HT-29 (cell line): ENCODE results near the gene FBF1. TPM values are rescaled to one million over a fixed set of nuclear protein-coding genes. Genes with fewer than 3 reads are reported as not detected.

Experiments used
- total RNA-seq: library from RNA; depleted of rRNA; stranded (reverse); fragments of >200 nt; shearing (Covaris generic); gene quantifications from 2 replicates; pipeline ENCODE4 v1.2.3, GENCODE V29; 2014; rRNA removed

Gene FBF1
- total RNA-seq, 1 experiment from 2014 or later = 13.1 TPM

Other genes starting within 250 kb of the FBF1 start
- gene ITGB4, start 219.6 kb downstream of the FBF1 start, total RNA-seq = 224 and 281 TPM in 2 replicates
- gene GALK1, start 175.8 kb downstream of the FBF1 start, total RNA-seq = 40.8 and 41.8 TPM in 2 replicates
- 23.6 and 24.9 TPM in 2 replicates for gene UNK, start 156.2 kb downstream of the FBF1 start, total RNA-seq
- gene UNC13D, start 96.6 kb downstream of the FBF1 start, total RNA-seq = 37.5 and 43.5 TPM in 2 replicates
- gene WBP2, start 85.7 kb downstream of the FBF1 start, total RNA-seq = 26.8 and 30.9 TPM in 2 replicates
- 65.7 and 69.5 TPM in 2 replicates for gene TRIM47, start 62.5 kb downstream of the FBF1 start, total RNA-seq
- 20.2 and 29.2 TPM in 2 replicates for gene TRIM65, start 44.1 kb downstream of the FBF1 start, total RNA-seq
- 85.7 and 92.3 TPM in 2 replicates for gene MRPL38, start 36.2 kb downstream of the FBF1 start, total RNA-seq
- 32.1 and 46.5 TPM in 2 replicates for gene ACOX1, start 38.1 kb upstream of the FBF1 start, total RNA-seq
- gene TEN1, start 38.2 kb upstream of the FBF1 start, total RNA-seq = 48.6 and 56.2 TPM in 2 replicates
- 9.5 and 11.5 TPM in 2 replicates for gene CDK3, start 59.8 kb upstream of the FBF1 start, total RNA-seq
- 40.1 and 42.1 TPM in 2 replicates for gene EVPL, start 86.3 kb upstream of the FBF1 start, total RNA-seq
- 21.3 and 23.9 TPM in 2 replicates for gene SRP68, start 131.5 kb upstream of the FBF1 start, total RNA-seq
- gene GALR2, start 133.7 kb upstream of the FBF1 start, total RNA-seq = 1.1 and 2.1 TPM in 2 replicates
- not detected in 2 replicates for gene ZACN, start 138.1 kb upstream of the FBF1 start, total RNA-seq
- 97.6 and 99.4 TPM in 2 replicates for gene EXOC7, start 162.7 kb upstream of the FBF1 start, total RNA-seq
- 2.0 and 3.4 TPM in 2 replicates for gene FOXJ1, start 200.2 kb upstream of the FBF1 start, total RNA-seq